NCI-H510A (cell line): ENCODE data around the gene DCP1A.
"Not testable (repeated sequence)": the region's sequence is repeated elsewhere in the genome, so short reads cannot be mapped to it uniquely, and the experiment has no call there.

Source experiments
- DNase-seq: peaks from one replicate; lab custom pipeline; 2025; lab: John Stamatoyannopoulos, UW

DCP1A gene

GRCh38 chr3:53264718-53265117, 82.6 kb downstream of the DCP1A start:
- DNase-seq, result no peak

GRCh38 chr3:53263907-53264306, 83.4 kb downstream of the DCP1A start:
- DNase-seq, result no peak

GRCh38 chr3:53261712-53262111, 85.6 kb downstream of the DCP1A start:
- no peak for DNase-seq

GRCh38 chr3:53260286-53260785, 87.0 kb downstream of the DCP1A start:
- no peak for DNase-seq

- DNase-seq, result no peak
Measured at GRCh38 chr3:53259427-53260259, 87.7 kb downstream of the DCP1A start.

- no peak for DNase-seq
Measured at GRCh38 chr3:53258600-53259426, 88.5 kb downstream of the DCP1A start.

- no peak for DNase-seq
Measured at GRCh38 chr3:53257465-53257864, 89.9 kb downstream of the DCP1A start.

GRCh38 chr3:53256704-53257055, 90.7 kb downstream of the DCP1A start:
- no peak for DNase-seq

GRCh38 chr3:53255775-53256703, 91.3 kb downstream of the DCP1A start, which contains the start of gene TKT:
Gene TKT (minus strand): TSS chr3:53256022. CDS start chr3:53255942, 80 bp downstream.
- peak; percentile 79 for DNase-seq

GRCh38 chr3:53255423-53255774, 91.9 kb downstream of the DCP1A start:
- DNase-seq, result peak; percentile 12

GRCh38 chr3:53254509-53255422, 92.6 kb downstream of the DCP1A start:
- peak; percentile 48 for DNase-seq

- no peak for DNase-seq
Measured at GRCh38 chr3:53253707-53254508, 93.4 kb downstream of the DCP1A start.

- not testable (repeated sequence) for DNase-seq
Measured at GRCh38 chr3:53252947-53253322, 94.4 kb downstream of the DCP1A start.

- no peak for DNase-seq
Measured at GRCh38 chr3:53252096-53252946, 95.0 kb downstream of the DCP1A start.

- no peak for DNase-seq
Measured at GRCh38 chr3:53250881-53251605, 96.3 kb downstream of the DCP1A start.

GRCh38 chr3:53250453-53250852, 96.9 kb downstream of the DCP1A start:
- no peak for DNase-seq

GRCh38 chr3:53248161-53248560, 99.2 kb downstream of the DCP1A start:
- DNase-seq, result no peak

- DNase-seq, result no peak
Measured at GRCh38 chr3:53247619-53248018, 99.7 kb downstream of the DCP1A start.
